IPS DF 4.7 (cell line): ENCODE measurements around the gene ANXA6.

ENCODE experiments used
- DNase-seq: peaks from one replicate; pipeline ENCODE4 v3.0.0-alpha.2; 2013; ENCODE audit warnings: low spot score; ENCODE audit errors: extremely low read depth

Gene ANXA6

DNA sequence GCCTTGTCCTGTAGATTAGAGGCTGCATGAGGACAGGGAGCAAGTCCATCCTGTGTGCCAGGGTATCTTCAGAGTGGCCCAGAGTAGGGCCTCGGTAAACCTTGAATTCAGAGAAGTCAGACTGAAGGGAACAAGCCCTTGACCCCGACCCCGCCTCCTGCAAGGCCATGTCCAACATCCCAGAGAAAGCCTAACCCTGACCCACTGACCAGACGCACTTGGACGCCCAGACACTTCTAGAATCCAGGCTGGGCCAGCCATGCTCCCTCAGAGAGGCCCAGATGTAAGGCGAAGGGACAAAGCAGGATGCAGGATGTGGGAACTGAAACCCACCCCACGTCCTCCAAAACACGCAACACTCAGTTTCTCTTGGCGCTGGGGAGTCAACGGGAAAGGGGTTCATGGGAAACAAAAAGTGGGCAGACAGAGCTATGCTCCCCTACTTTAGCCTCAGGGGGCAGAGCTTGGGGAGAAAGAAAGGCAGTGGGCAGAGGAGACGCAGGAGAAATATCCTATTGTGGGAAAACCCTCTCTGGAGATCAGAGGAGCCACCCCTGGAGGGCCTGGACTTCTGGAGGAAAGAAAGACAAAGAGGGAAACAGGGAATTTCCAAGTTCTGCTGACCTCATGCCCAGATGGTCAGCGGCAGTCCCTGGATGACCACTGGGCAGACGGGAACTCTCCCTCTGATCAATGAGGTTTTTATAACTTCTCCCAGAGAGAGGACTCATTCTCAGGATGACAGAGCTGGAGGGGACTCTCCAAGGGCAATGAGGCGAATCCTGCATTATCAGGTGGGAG, 89.7 kb downstream of the ANXA6 start:
- DNase-seq: no peak

DNA sequence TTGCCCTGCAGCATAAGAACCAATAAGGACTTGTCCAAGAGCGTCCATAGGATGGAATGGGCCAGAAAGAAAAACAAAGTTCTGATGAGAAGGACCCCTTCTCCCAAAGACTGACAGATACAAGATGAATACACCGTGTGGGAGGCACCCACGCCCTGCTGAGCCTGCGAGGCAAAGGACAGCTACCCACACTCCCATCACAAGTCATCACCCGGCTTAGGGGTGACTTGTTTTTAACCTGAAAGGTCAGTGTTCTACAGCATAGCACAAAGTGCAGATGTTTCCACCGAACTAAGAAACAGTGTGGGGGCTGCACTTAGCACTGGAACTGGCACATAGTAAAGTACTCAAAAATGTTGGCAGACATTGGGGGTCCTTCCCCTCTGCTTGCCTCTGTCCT, 90.7 kb downstream of the ANXA6 start:
- DNase-seq: no peak

GRCh38 chr5:151065609-151066008, 92.0 kb downstream of the ANXA6 start:
- DNase-seq: no peak

DNA sequence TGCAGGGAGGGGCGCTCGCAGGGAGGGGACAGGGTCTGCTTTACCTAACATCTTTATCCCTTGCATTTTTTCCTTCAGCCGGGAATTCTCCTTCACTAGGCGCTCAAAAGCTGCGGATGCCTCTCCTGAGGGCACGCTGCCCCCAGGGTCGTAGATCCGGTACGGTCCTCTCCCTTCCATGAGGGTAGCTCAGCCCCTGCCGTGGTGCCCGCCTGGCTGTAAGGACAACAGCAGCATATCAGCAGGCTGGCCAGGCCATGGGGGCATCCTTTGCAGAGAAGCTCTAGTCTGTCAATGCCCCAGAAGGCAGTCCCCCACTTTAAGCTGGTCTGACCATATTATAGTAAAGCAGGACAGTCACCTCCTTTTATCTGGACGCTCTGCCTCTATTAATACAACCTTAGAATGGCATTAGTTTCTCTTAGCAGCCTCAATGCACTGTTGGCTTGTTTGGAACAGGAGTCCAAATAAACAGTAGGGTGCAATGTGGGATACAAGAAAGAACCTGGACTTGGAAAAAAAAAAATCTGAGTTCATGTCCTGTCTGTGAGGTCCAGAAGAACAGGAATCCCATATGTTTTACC, 92.6 kb downstream of the ANXA6 start:
- no peak for DNase-seq

DNA sequence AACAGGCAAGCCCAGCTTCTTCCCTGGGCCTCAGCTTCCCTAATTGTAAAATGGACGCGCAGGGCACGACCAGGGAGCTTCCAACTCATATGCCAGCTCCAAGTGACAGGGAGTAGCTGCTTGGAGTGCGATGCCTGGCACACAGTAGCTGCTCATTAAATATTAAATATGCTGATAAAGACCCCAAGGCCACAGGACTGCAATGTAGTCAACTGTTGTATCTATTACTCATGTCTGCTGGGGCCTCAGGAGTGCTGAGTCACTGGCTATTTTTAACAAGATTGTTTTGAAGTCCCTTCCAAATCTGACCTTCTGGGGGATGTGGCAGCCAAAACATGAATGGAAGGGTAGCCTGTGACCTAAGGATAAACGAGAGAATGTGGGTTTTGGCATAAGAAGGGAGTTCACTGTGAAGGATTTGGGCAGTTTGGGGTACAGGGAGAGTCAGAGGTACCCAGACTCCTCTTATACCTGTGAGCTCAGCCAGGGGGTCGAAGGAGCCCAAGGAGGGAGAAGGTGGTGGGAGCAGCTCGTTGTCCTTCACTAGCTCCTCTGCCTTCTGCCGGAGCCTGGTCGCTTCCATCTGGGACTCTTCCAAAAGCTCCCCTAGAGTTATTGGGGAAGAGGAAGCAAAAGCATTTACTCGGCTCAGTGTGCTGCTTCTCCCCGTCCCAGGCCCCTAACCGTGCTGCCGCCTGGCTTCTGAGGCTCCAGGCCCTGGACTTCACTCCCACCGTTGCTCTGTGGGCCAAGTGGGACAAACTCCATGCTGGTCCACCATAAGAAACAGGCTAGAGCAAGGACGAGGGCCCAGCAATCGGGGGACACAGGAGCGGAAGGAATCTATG, 94.2 kb downstream of the ANXA6 start:
- no peak for DNase-seq

- DNase-seq: no peak
Measured at GRCh38 chr5:151062405-151063141, 95.0 kb downstream of the ANXA6 start.

GRCh38 chr5:151060742-151061141, 96.8 kb downstream of the ANXA6 start:
- DNase-seq: no peak

DNA sequence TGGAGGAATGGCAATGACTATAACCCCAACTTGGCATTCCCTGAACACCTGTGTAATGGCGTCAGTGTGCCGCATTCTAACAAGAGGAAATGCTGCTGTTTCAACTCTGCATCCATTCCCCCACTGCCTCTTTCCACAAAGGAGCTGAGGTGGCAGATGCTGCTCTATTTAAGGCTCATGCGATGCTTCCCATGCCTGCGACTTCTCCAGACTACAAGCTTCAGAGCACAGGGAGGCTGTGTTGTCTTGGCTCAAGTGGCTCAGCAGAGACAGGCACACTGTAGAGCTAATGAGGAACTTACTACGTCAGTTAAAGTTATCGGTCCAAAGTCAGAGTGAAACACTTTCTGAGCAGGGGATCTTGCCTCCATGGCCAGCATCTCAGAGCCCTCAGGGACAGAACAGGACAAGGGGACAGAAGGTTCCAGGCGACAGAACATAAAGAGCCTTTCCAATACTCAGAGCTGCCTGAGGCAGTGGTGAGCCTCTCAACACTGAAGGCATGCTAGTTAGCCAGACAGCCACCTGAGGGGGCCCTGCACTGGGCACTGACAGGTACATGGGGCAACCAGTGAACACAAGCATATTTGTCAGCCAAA, 98.6 kb downstream of the ANXA6 start:
- DNase-seq: no peak

DNA sequence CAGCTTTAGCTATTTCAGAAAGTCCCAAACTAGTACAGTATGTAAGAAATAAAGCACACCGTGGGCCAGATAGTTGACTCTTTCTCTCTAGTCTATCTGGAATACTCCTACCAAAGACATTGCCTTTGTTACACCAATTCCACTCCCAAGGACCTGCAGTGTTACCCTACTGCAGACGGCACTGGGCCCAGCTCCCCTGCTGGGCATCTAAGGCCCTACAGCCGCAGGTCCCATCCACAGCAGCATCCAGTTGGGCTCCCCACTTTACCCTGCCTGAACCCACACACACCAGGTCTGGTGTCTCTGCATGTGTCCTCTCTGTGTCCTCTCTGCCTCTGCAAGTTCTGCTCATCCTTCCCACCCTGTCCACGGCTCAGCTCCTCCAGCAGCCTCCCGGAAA, 99.3 kb downstream of the ANXA6 start:
- DNase-seq: no peak

DNA sequence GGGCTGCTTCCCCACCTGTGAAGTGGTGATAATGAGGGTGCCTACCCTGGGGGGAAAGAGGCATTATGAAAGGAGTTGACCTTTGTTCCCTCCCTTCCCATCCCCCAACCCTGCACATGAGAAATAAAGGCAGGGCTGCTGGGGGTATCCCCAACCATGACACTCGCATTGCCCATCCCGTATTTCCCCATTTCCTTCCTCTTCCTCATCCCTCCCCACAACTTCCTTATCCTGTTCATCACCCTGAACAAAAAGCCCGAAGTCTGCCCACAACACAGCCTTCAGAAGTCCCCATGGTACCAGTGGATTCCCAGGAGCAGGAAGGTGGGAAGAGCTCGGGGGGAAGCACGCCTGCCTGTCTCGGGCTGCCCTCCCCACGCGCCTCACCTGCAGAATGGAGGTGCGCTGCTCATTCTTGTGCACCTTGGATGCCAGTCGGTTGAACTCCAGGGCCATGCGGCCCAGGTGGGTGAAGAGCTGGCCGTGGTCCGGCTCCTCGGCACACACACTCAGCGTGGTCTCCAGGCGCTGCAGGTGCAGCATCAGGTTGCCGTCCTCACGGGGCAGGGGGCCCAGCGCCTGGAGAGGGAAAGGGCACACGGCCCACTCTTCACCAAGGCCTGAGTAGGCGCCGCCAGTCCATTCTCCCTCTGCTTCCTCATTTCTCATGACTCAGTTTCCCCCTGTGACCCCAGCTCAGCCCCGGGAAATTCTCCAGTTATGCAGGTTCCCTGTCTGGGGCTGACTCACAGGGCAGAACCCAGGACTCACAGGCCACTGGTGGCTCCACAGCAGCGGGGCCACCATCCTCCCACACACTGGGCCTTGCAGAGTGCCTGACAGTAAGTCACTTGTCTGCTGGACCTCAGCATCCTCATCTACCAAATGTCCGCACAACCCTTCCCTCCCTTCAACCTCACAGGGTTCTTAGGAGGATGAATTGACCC, 100.9 kb downstream of the ANXA6 start:
- no peak for DNase-seq

GRCh38 chr5:151055336-151055735, 102.2 kb downstream of the ANXA6 start:
- no peak for DNase-seq

- no peak for DNase-seq
Measured at GRCh38 chr5:151054709-151055108, 102.9 kb downstream of the ANXA6 start.

DNA sequence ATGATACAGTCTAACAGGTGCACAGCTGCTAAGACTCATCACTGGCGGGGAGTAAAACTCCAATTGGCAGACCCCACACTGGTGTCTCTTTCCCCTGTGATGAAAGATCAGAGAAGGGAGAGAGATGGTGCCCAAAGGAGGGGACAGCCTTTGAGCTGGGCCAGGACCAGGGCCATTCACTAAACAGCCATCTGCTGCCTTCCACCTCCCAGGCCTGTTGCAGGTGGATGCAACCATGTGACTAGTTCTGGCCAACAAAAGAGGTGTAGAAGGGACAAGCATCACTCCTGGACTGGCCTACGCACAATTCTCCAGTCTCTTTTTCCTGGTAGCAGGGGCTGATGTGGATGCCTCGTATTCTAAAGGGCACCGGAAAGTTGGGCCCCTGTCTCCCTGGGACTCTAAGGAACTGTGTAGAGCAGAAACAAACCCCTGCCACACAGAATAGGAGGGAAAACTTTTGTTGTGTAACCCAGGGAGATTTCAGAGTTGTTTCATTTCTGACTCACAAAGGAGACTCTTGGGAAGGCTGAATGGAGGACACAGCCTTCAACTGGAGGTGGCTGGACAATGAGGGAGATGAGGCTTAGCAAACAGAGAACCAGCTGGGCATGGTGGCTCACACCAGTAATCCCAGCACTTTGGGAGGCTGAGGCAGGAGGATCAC, 103.7 kb downstream of the ANXA6 start:
- DNase-seq: no peak

GRCh38 chr5:151052836-151053235, 104.7 kb downstream of the ANXA6 start:
- DNase-seq: no peak

DNA sequence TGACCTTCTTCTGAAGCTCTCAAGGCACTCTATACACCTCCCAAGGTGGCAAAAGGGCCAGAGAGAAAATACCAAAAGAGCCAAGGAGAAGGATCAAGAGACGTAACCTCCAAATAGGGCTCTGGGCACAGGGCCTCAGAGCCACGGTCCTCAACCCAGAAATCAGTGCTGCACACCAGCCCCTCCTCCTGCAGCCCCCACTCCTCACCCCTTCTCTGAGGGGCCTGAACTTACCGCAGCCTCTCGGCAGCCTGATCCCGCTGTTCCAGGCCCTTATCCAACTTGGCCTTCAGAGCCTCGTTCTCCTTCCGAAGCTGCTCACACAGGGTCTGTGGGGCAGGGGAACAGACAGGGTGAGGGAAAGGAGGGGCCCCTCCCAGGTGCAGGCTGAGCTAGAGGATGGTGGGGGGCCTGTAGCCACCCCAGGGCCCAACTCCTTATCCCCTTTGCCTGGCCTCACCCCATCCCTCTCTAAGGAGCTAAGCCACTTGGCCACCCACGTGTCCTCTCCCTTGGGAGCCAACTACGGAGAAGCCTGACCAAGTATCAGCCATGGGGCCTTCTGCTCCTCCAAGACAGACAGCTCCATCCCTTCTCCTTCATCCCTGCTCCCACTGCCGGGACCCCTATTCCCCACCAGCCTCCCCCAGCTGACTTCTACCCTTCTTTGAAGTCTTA, 105.5 kb downstream of the ANXA6 start:
- DNase-seq: no peak

GRCh38 chr5:151051066-151051930, 106.3 kb downstream of the ANXA6 start:
- peak; percentile 72 for DNase-seq
